Neural crest cell (in vitro differentiated cells): Measurements from ENCODE around the gene FGA. TPM values are rescaled to one million over a fixed set of nuclear protein-coding genes. Genes with fewer than 3 reads are reported as not detected.

Experiments
- DNase-seq: peaks from one replicate; pipeline ENCODE4 v3.0.0; 2021; ENCODE audit warnings: low read depth, mixed read lengths, low spot score
- H3K27ac Mint-ChIP-seq: one replicate; pipeline ENCODE4 v1.8.0; 2021; ENCODE audit warnings: mild to moderate bottlenecking, mixed read lengths; ENCODE audit not compliant: unreplicated experiment
- H3K27me3 Mint-ChIP-seq: 2 replicates; pipeline ENCODE4 v1.8.0; 2021; ENCODE audit warnings: low read depth, mild to moderate bottlenecking, mixed read lengths
- H3K36me3 Mint-ChIP-seq: 2 replicates; pipeline ENCODE4 v1.8.0; 2021; ENCODE audit warnings: low read depth, mild to moderate bottlenecking, mixed read lengths
- H3K4me1 Mint-ChIP-seq: 2 replicates; pipeline ENCODE4 v1.8.0; 2021; ENCODE audit warnings: mixed read lengths
- H3K4me3 Mint-ChIP-seq: one replicate; pipeline ENCODE4 v1.8.0; 2021; ENCODE audit warnings: mild to moderate bottlenecking, mixed read lengths
- H3K9me3 Mint-ChIP-seq: 2 replicates; pipeline ENCODE4 v1.8.0; 2021; ENCODE audit warnings: mixed read lengths
- total RNA-seq: library from RNA; stranded (reverse); gene quantifications from 2 replicates; pipeline ENCODE4 v1.2.1, GENCODE V29; 2021
- TF ChIP-seq, protein P1 (sequence below): fragments of 200-600 bp; sonication (generic); conservative IDR thresholded peaks from 2 replicates; pipeline ENCODE4 v1.5.0; 2021; ENCODE audit warnings: antibody characterized with exemption, mild to moderate bottlenecking

The FGA gene
- total RNA-seq, 1 donor from 2014 or later: not detected

DNA sequence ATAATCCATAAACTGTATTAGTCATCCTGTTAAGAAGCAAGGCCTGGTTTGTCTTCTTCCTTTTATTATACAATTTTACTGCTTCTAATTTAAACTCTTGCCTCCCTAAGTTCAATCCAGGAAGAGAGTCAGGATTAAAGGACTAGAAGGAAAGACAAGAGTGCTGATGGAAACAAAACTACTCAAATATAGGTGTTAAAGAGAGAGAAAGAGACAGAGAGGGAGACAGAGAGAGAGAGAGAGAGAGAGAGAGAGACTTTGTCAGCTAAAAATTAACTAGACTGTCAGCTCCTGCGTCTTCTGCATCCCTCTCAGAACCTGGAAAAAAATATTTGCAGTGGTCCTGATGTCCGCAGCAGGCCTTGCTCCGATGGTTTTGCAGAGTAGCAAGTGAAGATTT, 35.4 kb upstream of the FGA start:
- Mint-ChIP-seq H3K9me3 (no peaks in the 10 kb centered on the region), H3K27ac (no peak overlapping the region), H3K4me1 (peaks cover 3% of the 10 kb centered on the region), H3K36me3 (no peaks in the 10 kb centered on the region), H3K4me3 (no peak overlapping the region), H3K27me3 (peaks cover 50% of the 10 kb centered on the region)
- no peak for DNase-seq
- TF ChIP-seq, protein P1, sequence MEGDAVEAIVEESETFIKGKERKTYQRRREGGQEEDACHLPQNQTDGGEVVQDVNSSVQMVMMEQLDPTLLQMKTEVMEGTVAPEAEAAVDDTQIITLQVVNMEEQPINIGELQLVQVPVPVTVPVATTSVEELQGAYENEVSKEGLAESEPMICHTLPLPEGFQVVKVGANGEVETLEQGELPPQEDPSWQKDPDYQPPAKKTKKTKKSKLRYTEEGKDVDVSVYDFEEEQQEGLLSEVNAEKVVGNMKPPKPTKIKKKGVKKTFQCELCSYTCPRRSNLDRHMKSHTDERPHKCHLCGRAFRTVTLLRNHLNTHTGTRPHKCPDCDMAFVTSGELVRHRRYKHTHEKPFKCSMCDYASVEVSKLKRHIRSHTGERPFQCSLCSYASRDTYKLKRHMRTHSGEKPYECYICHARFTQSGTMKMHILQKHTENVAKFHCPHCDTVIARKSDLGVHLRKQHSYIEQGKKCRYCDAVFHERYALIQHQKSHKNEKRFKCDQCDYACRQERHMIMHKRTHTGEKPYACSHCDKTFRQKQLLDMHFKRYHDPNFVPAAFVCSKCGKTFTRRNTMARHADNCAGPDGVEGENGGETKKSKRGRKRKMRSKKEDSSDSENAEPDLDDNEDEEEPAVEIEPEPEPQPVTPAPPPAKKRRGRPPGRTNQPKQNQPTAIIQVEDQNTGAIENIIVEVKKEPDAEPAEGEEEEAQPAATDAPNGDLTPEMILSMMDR: no peak

DNA sequence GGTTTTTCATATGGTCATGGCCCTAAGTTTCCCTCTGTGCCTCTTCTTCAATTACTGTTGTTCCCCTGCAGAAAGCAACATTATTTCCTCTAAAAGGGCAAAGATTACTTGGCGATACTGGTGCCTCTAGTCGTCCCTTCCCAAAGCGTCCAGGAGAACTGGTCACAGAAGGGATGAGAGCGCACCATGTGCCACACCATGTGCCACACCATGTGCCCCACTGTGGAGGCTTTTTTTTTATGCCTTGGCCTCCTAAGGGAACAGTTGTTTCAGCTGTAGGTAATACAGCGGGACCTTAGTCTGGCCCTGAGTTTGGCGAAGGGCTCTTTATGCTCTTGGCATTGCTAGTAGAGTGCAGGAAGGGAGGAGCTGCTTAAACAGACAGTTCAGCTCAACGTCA, 33.5 kb upstream of the FGA start:
- H3K4me3 Mint-ChIP-seq: no peak overlapping the region
- H3K27ac Mint-ChIP-seq: no peak overlapping the region
- peaks cover 43% of the 10 kb centered on the region for H3K27me3 Mint-ChIP-seq
- H3K9me3 Mint-ChIP-seq: no peaks in the 10 kb centered on the region
- TF ChIP-seq, protein P1: no peak
- no peaks in the 10 kb centered on the region for H3K36me3 Mint-ChIP-seq
- H3K4me1 Mint-ChIP-seq: peaks cover 3% of the 10 kb centered on the region
- DNase-seq: no peak

DNA sequence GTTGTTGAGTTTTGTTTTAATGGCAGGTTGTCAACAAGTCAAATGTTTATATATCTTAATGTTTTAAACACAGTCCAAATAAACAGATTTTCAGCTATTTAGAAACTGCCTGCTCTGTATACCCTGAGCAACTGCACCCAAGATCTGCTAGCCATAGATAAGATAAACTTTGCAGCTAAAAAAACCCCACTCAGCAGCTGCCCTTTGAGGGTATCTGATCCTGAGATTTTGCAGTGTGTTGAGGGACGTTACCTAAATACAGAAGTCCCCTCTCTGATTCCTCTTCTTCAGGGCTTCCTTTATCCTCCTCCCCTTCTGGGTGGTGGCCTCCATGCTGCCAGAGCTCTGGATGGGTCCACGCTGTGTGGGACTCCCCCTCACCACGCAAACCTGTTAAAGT, 32.9 kb upstream of the FGA start:
- Mint-ChIP-seq H3K4me3 (no peak overlapping the region), H3K36me3 (no peaks in the 10 kb centered on the region), H3K9me3 (no peaks in the 10 kb centered on the region), H3K27ac (no peak overlapping the region), H3K27me3 (peaks cover 43% of the 10 kb centered on the region), H3K4me1 (peaks cover 3% of the 10 kb centered on the region)
- TF ChIP-seq, protein P1: no peak
- DNase-seq: no peak

DNA sequence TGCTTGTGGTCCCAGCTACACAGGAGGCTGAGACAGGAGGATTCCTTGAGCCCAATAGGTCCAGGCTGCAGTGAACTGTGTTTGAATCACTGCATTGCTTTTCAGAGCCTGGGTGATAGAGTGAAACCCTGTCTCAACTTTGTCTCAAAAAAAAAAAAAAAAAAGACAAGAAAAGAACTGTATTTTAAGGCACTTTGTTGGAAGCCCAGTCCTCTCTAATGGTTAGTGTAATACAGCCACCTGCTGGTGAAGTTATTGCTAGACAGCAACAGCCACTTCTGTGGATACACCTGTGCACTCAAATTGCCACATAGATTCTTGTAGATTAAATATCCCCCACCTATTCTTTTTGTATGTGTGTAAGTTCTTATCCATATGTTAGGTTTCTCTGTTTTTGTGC, 32.1 kb upstream of the FGA start:
- no peak for DNase-seq
- H3K9me3 Mint-ChIP-seq: no peaks in the 10 kb centered on the region
- TF ChIP-seq, protein P1: peak; percentile 74

DNA sequence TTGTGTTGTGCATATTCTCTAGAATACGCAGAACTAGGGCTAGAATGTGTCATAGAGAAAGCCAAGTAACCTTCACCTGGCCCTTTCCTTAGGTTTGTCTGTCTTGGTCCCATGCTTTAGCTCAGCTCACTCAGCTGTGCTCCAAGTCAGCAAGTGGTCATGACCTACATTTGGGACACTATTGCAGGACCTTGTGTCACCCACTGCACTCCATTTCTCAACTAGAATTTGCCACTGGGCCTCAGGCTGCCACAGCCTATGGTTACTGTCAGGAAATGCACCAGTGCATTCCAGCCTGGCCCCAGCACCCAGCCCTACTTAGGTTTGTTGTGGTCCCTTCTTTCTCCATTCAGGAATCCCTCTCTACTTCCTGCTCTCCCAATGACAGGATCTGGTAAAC, 29.6 kb upstream of the FGA start:
- TF ChIP-seq, protein P1: no peak
- H3K27ac Mint-ChIP-seq: no peak overlapping the region
- H3K27me3 Mint-ChIP-seq: peaks cover 28% of the 10 kb centered on the region
- H3K4me3 Mint-ChIP-seq: no peak overlapping the region
- no peaks in the 10 kb centered on the region for H3K9me3 Mint-ChIP-seq
- no peaks in the 10 kb centered on the region for H3K36me3 Mint-ChIP-seq
- no peak for DNase-seq
- no peaks in the 10 kb centered on the region for H3K4me1 Mint-ChIP-seq

More for the DNA sequence above, 32.1 kb upstream of the FGA start:
- no peak overlapping the region for H3K27ac Mint-ChIP-seq
- H3K4me3 Mint-ChIP-seq: no peak overlapping the region
- H3K27me3 Mint-ChIP-seq: peaks cover 43% of the 10 kb centered on the region
- no peaks in the 10 kb centered on the region for H3K36me3 Mint-ChIP-seq
- peaks cover 3% of the 10 kb centered on the region for H3K4me1 Mint-ChIP-seq
